GM12892 (cell line): ENCODE results near the gene CAMTA1.

Source experiments
- POLR2A ChIP-seq: IDR thresholded peaks from 2 replicates; pipeline ENCODE4 v1.6.1; 2011; ENCODE audit warnings: low read depth, low read length, control low read depth
- POLR2AphosphoS5 ChIP-seq: IDR thresholded peaks from 2 replicates; pipeline ENCODE4 v1.6.1; 2011; ENCODE audit warnings: low read depth, low read length, control low read depth

DNA sequence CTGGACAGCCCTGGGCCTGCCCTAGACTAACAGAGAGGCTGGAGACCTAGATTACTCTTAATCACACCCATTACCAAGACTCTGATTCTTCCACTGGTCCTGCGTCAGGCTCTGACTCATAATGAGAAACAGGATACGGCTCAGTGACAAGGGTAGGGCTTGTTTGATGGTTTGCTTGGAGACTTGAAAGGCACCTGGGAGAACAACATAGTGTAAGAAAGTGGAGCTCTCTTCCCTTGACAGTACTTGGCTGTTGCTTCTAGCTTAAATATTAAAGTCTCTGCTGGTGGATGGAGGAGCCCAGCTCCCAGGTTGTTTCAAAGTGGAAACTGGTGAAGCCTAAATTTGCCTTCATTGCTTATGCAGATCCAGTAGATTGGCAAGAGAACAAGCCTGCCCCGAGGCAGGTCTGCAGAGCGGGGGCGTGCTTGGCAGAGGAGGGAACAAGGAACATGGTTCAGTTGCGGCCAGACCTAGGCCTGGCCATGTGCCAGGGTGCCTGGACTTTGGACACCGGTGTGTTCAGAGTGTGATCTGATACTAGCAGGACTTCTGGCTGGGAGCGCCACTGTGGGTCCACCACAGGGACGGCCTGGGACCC lies 480.6 kb downstream of the CAMTA1 start:
- TF ChIP-seq POLR2A, result no peak
- TF ChIP-seq POLR2AphosphoS5, result no peak
